ENCODE measurements around the gene FLYWCH2. TPM values are rescaled to one million over a fixed set of nuclear protein-coding genes. Genes with fewer than 3 reads are reported as not detected.

The FLYWCH2 gene
- total and polyA plus RNA-seq, 2 of the 8 experiments (the other 6 are each of a cell fraction or from before 2014, with no cell fraction given), result 16.4 to 30.7 TPM

- 5% methylated on average over 40 of the region's 45 CpGs; no CpG with 5 or more reads in 1 of the 2 experiments for WGBS, 2 experiments (ENCODE audit: extremely low coverage in 1 of 2, insufficient coverage in 1 of 2, insufficient read length in 1 of 2, insufficient replicate concordance in 2 of 2, low coverage in 1 of 2, low lambda C conversion rate in 2 of 2, missing lambda C conversion rate in 1 of 2)
- CTCF ChIA-PET (ENCODE audit: partially characterized antibody), result interaction anchor here (0.7 to 6.5 kb wide), 30 partner anchors 9 to 170 kb away, joined by 3 to 90 read pairs (median 5); partner anchors contain the start of genes FLYWCH2, PRSS33 and PRSS41
- TF ChIP-seq GABPA (IDR thresholded peaks at IDR 0.05; ENCODE audit: borderline replicate concordance, insufficient read depth, low read length), result peak; percentile 91
- no peak for TF ChIP-seq HDAC6 (IDR thresholded peaks at IDR 0.05; ENCODE audit: low read depth, low read length)
- TF ChIP-seq TBP (IDR thresholded peaks at IDR 0.05; ENCODE audit: low read depth, low read length), result no peak
- no peak for TF ChIP-seq ATF2 (IDR thresholded peaks at IDR 0.05; ENCODE audit: low read length)
- no peak for TF ChIP-seq ZNF274 (IDR thresholded peaks at IDR 0.05; ENCODE audit: borderline replicate concordance, extremely low read depth, low read length)
- peak; percentile 62 for TF ChIP-seq E2F6 (IDR thresholded peaks at IDR 0.05)
- TF ChIP-seq ASH2L (IDR thresholded peaks at IDR 0.05; ENCODE audit: low read length), result peak; percentile 63
Measured at GRCh38 chr16:2867987-2868789, 14.8 kb upstream of the FLYWCH2 start.

More at GRCh38 chr16:2867987-2868789, 14.8 kb upstream of the FLYWCH2 start:
- Histone ChIP-seq H3K23me2 (ENCODE audit: low read depth, low read length) (peaks cover 2% of the 10 kb centered on the region; the same call in 1 of the 2 replicates), H3K9ac (replicated peaks in 1 of 4; ENCODE audit: extremely low read depth in 1 of 4, low read depth in 3 of 4, low read length in 3 of 4) (peak overlapping the region in 2 of 4 experiments; percentile 20 to 29; a peak in 2 of 7 replicates), H3K79me1 (ENCODE audit: low read depth, low read length) (no peaks in the 10 kb centered on the region), H3K79me2 (ENCODE audit: control insufficient read depth in 1 of 2, insufficient read depth in 2 of 2, low read length in 2 of 2) (no peaks in the 10 kb centered on the region), H4K8ac (ENCODE audit: extremely low read depth, insufficient read depth, low read length) (peak overlapping the region; percentile 88; the same call in 1 of the 2 replicates), H2BK12ac (ENCODE audit: low read depth, low read length) (no peak overlapping the region), H4K91ac (replicated peaks; ENCODE audit: insufficient read length, low read length) (peak overlapping the region; percentile 18), H4K20me1 (replicated peaks in 1 of 2; ENCODE audit: control insufficient read depth in 1 of 2, insufficient read depth in 2 of 2, low read length in 2 of 2) (no peaks in the 10 kb centered on the region), H3K9me3 (ENCODE audit: insufficient read depth in 2 of 2, low read depth in 1 of 2, low read length in 1 of 2) (no peaks in the 10 kb centered on the region), H2BK15ac (ENCODE audit: low read length) (no peak overlapping the region), H3K27ac (ENCODE audit: low read depth, low read length) (peak overlapping the region; percentile 58; the same call in 1 of the 2 replicates), H4K5ac (ENCODE audit: insufficient read length, low read depth, low read length) (peak overlapping the region; percentile 73), H3K27me3 (replicated peaks in 1 of 4; ENCODE audit: control insufficient read depth in 3 of 4, extremely low read depth in 1 of 4, insufficient read depth in 3 of 4, low read length in 3 of 4) (peaks cover 7 to 40% (median 32%) of the 10 kb centered on the region in 4 experiments), H3K36me3 (ENCODE audit: control insufficient read depth in 2 of 4, insufficient read depth in 4 of 4, low read length in 3 of 4) (no peaks in the 10 kb centered on the region; a peak in 1 of 8 replicates), H3K14ac (ENCODE audit: insufficient read length) (no peak overlapping the region), H2AK5ac (ENCODE audit: low read depth, low read length) (no peak overlapping the region), H2BK20ac (ENCODE audit: low read length) (no peak overlapping the region), H3K18ac (ENCODE audit: extremely low read depth, low read length) (peak overlapping the region; percentile 97), H2BK120ac (replicated peaks; ENCODE audit: low read depth, low read length) (no peak overlapping the region), H3K23ac (ENCODE audit: insufficient read length) (no peak overlapping the region), H3K56ac (replicated peaks; ENCODE audit: insufficient read length, low read depth, low read length) (no peak overlapping the region), H2AFZ (ENCODE audit: low read length) (peak overlapping the region; percentile 100), H3K4me2 (ENCODE audit: insufficient read depth in 1 of 2, low read depth in 2 of 2, low read length in 2 of 2) (peak overlapping the region; percentile 71 to 84), H3K4ac (replicated peaks; ENCODE audit: insufficient read length, low read depth, low read length) (no peak overlapping the region), H3K4me3 (ENCODE audit: extremely low read depth in 1 of 4, insufficient read depth in 2 of 4, low read depth in 3 of 4, low read length in 4 of 4) (peak overlapping the region; percentile 29 to 61 (median 57)), H3K4me1 (replicated peaks in 1 of 4; ENCODE audit: control insufficient read depth in 3 of 4, insufficient read depth in 4 of 4, low read length in 3 of 4) (no peaks in the 10 kb centered on the region), H2BK5ac (ENCODE audit: low read depth, low read length) (peak overlapping the region; percentile 85)
- DNase-seq (ENCODE audit: low read depth in 1 of 2, low spot score in 2 of 2) (peak; percentile 83 to 99), FAIRE-seq (no peak)
- POLR2A ChIA-PET (ENCODE audit: partially characterized antibody), result interaction anchor here (0.6 to 1.8 kb wide), 16 partner anchors 9 to 150 kb away, joined by 3 to 8 read pairs (median 4); partner anchors contain the start of genes CLDN6, ELOB, FLYWCH1 and FLYWCH2
